Stimulated activated naive CD8-positive, alpha-beta T cell treated with anti-CD3 and anti-CD28 coated beads, Interleukin-15, Interleukin-2, amounts not matched to agents 100 U/mL and 50 U/mL, for 24 hours (primary cell): Measurements from ENCODE around the gene RBMS3.

Experiments
- ATAC-seq: fragments of 150-1000 bp; cut with Tn5 transposase; one replicate; pipeline ENCODE4 v1.10.0; 2021
- DNase-seq: peaks from one replicate; pipeline ENCODE4 v3.0.0; 2021

Gene RBMS3

GRCh38 chr3:29576675-29577074, 295.8 kb downstream of the RBMS3 start:
- ATAC-seq: no peak
- DNase-seq: no peak

DNA sequence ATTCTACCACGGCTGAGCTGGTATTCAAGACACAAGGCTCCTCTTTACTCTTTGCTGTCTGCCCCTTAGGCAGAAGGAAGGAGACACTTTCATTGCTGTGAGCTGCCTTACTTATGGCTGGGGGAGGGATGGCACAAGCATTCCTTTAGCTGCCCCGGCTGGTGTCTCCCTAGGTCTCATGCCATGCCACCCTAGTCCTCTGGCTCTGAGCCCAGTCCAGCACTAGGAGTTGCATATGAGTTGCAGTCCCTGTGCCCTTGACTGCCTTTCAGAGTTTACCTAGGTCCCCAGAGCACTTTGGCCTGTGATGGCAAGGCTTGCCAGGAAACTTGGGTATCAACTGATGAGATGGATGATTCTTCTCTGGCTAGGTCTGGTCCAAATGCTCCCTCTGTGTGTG, 296.4 kb downstream of the RBMS3 start:
- ATAC-seq (no peak), DNase-seq (no peak)

GRCh38 chr3:29581311-29581710, 300.4 kb downstream of the RBMS3 start:
- ATAC-seq (no peak), DNase-seq (no peak)

- ATAC-seq: no peak
- no peak for DNase-seq
Measured at GRCh38 chr3:29582273-29582672, 301.4 kb downstream of the RBMS3 start.

DNA sequence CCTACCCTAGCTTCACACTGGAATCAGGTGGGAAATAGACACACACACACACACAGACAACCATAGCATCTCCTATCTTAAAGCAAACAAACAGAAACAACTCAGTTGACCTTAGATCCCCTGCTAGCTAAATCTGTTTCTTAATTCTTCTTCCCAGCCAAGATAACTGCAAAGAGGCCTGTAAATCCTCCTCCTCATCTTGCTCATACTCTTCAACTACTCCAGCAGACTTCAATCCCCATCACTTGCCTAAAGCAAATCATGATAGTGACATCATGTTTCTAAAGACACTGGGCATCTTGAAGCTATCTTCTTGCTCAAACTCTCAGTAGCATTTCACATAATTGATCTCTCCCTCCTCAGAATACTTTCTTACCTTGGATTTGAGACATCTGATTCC, 303.0 kb downstream of the RBMS3 start:
- ATAC-seq: no peak

DNA sequence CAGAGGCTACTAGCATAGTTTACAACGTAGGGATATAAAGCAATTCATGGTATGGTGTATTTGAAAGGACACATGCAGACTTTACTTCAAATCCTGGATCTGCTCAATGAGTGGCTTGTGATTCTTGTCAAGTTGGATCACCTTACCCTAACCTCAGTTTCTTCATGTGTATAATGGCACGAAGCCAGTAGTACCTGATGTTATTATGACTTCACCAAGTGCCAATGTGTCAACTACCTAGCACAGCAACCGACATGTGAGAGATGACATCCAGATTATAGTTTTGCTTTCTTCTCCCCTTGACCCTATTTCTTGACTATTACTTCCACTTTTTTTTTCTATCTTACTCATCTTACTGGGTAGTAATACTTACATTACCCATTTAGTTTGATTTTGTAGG, 304.5 kb downstream of the RBMS3 start:
- DNase-seq (no peak), ATAC-seq (no peak)

More for the DNA sequence above, 303.0 kb downstream of the RBMS3 start:
- no peak for DNase-seq

DNA sequence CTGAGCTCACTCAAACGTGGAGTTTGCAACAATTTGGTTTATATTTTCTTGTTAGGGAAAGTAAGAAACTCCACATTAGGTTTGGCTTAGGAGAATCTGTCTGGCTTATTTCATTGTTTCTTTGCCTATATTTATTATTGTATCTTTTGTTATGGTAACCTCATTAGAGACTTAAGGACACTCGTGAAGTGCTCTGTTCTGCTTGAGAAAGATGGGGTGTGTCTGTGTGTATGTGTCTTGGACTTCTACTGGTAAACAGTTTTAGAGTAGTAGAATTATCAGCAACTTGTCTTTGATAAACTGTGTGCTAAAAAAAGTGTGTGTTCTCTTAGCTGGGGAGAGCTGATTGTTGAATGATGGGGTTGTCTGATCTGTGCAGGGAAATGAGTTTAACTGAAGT, 306.5 kb downstream of the RBMS3 start:
- ATAC-seq (no peak), DNase-seq (no peak)

GRCh38 chr3:29590012-29590411, 309.1 kb downstream of the RBMS3 start:
- ATAC-seq: no peak
- no peak for DNase-seq

- ATAC-seq (no peak), DNase-seq (no peak)
Measured at GRCh38 chr3:29590461-29590860, 309.6 kb downstream of the RBMS3 start.

DNA sequence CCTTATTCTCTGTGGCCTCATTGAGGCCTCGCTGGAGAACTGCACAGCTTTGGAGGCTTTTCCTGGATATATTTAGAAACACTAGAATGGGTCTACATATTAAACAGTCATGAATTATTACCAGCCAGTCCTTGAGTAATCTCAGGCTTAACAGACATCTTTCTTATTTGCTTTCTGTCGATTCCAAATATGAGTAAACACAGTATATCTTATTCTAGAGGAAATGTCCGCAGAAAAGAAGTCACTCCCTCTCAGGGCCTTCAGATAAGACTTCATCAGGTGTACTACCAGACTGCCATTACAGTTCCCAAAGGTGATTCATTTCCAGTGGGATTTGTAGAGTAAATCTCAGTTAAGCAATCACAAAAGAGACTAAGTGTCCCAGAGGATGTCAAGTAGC, 310.7 kb downstream of the RBMS3 start:
- DNase-seq (no peak), ATAC-seq (no peak)

DNA sequence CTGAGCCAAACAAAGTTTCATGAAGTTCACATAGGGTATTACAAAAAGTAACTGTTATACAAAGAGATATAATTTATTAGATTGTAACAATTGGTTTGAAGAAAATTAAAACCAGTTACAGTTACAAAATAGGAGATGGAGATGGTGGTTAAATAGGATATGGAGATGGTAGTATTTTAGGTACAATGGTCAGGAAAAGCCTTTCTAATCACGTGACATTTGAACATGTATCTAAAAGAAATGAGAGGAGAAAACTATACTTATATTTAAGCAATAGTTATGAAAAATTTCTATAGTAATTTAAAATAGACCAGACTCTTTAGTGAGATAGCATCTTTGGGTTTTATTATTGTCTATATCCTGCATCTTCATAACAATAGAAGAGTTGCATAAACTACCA, 312.9 kb downstream of the RBMS3 start:
- no peak for DNase-seq
- ATAC-seq: no peak

GRCh38 chr3:29594261-29594660, 313.4 kb downstream of the RBMS3 start:
- no peak for ATAC-seq

DNA sequence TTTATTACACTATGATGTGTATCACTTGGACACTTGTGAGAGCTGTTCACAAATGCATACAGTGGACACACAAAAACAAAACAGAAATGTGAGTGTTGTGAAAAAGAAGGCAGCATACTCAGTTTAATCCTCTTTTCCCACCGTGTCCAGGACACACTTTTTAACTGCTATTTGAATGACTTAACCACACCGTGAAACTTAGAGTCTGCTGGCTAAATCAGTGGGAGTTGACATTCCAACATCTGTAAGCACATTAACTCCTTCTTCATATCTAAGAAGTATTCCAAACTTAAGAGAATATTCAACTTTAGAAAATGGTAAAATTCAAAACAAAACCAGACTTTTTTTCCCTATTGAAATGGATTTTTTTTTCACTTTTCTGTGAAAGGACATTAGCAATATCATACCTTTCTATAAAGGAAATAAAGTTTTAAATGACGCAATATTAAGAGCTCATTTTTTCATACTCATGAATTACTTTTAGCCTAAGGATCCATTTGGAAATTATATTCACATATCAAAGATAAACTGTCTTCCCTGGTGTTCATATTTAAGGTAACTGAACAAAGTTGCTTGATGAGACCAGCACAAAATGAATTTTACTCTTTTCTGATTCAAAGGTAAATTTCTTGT, 316.6 kb downstream of the RBMS3 start:
- ATAC-seq (no peak), DNase-seq (no peak)

More at GRCh38 chr3:29594261-29594660, 313.4 kb downstream of the RBMS3 start:
- no peak for DNase-seq

GRCh38 chr3:29601861-29602585, 321.2 kb downstream of the RBMS3 start:
- DNase-seq (no peak), ATAC-seq (no peak)

DNA sequence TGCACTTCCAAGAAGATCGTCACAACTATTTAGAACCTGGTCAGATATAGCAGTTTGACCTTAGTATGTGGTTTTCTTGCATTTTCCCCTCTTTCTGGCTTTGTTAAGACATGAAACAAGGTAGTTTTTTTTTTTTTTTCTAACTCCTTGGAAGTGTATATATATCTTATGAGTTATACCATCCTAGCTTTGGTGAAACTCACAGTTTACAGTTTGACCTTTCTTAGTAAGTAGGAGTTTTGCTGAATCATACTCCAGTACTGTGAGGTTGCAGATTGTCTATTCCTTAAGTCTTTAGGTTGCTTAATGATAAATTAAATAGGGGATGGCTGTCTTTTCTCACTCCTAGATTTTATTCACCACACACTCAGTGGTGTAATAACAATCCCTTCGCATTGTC, 325.0 kb downstream of the RBMS3 start:
- ATAC-seq: no peak

DNA sequence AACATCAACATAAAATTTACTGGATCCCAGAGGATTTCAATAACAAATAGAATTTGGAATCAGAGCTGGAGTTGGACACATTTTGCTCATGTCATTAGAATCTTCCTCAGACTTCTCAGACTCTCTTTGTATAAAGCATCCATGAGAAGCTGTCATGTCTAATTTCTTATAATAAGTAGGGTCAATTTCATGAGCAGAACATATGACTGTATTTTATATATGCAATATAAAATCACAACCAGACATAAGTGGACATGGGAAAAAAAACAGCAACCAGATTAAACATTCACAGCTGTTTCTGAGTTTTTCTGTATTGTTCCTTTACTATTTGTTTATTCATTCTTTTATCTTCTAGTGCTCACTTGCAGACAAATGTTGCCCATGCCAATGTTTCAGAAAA, 325.5 kb downstream of the RBMS3 start:
- DNase-seq: no peak
- ATAC-seq: no peak

More for the DNA sequence above, 325.0 kb downstream of the RBMS3 start:
- DNase-seq: no peak

GRCh38 chr3:29608414-29609327, 327.8 kb downstream of the RBMS3 start:
- DNase-seq: no peak
- ATAC-seq: no peak

GRCh38 chr3:29609328-29609811, 328.5 kb downstream of the RBMS3 start:
- no peak for DNase-seq
- ATAC-seq: no peak

DNA sequence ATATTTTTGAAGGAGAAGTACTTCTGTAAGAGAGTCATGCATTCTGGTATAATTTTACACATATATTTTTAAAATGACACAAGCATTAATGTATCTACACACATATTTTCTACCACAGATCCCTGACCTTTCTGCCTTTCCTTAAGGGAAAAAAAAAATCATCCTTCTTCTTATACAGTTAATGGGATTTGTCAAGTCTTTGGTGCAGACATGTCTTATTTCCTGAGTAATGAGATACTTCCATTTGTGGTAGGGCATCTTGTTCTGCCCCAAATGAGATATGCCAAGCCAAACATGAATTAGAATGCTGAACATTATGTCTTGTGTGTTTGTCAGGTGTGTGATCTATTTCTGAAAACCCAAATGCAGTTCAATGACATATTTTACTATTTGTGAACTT, 329.9 kb downstream of the RBMS3 start:
- no peak for ATAC-seq
- DNase-seq: no peak

- DNase-seq (no peak), ATAC-seq (no peak)
Measured at GRCh38 chr3:29611252-29611651, 330.4 kb downstream of the RBMS3 start.

DNA sequence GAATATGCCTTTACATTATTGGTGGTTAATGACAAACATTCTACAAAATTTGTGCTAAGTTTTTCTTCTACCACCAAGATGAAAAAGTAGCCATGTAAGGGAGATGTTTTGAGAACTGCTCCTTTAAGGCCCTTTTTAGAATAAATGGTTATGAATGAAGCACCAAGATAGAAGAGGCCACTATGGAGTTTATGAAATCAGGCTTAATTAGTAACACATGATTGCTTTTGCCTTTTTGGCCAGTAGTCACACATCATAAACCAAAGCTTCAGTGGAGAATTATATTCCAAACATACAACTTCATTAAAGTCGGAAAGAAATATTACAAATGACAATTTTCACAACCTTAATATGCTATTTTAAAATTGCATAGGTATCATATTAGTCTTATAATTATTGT, 331.7 kb downstream of the RBMS3 start:
- ATAC-seq (no peak), DNase-seq (no peak)

DNA sequence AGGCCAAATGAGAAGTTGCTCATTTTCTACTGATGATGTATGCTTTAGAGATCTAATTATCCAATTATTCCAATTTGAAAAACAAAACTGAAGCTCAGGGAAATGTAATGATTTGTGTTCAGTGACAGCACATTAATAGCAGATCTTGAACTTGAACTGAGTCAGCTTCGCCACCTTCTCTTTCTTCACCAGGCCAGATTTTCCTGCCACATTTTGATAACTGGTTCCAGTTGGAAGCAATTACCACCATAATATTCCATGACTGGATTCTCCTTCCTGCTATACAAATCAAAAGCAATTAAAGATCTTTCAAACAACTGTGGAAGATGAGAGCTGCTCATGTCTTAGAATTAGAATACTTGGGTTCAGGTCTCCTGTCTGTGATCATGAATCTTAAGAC, 334.1 kb downstream of the RBMS3 start:
- ATAC-seq (no peak), DNase-seq (no peak)
